Cardiac fibroblast (primary cell): ENCODE results near the gene MEI1.

Experiments
- DNase-seq, 2 donors: peaks; one replicate each; pipeline versions ENCODE4 v3.0.0 to v3.0.0-alpha.2; 2010; ENCODE audit warnings: low read depth in 2 of 2
- H3K4me3 ChIP-seq, 2 donors: replicated peaks in 1 of 2; 1 replicate in 1 of 2; 2 replicates in 1 of 2; pipeline ENCODE4 v1.5.1; 2011; ENCODE audit warnings: low read depth in 2 of 2, low read length in 2 of 2, mild to moderate bottlenecking in 2 of 2, moderate library complexity in 1 of 2
- TF ChIP-seq, protein P1 (sequence below): IDR thresholded peaks from one replicate; pipeline ENCODE4 v1.5.1; 2011; ENCODE audit warnings: low read depth, mild to moderate bottlenecking, low read length, inconsistent platforms

The MEI1 gene

DNA sequence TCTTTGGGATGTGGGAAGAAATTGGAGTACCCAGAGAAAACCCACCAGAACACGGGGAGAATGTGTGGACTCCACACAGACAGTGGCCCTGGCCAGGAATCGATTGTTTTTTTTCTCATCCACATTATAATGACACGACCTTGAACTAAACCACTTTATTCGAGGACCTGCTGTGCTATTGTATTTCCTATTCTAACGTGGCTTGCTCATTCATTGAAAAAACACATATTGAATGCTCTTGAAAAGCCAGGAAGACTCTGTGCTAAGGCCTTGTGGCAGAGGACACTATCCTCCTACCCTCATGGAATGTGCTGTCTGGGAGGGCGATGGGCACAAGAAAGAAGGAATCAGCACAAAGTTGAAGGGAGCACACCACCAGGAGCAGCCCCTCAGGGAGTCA is 124.5 kb downstream of the MEI1 start:
- no peak for DNase-seq
- TF ChIP-seq, protein P1, sequence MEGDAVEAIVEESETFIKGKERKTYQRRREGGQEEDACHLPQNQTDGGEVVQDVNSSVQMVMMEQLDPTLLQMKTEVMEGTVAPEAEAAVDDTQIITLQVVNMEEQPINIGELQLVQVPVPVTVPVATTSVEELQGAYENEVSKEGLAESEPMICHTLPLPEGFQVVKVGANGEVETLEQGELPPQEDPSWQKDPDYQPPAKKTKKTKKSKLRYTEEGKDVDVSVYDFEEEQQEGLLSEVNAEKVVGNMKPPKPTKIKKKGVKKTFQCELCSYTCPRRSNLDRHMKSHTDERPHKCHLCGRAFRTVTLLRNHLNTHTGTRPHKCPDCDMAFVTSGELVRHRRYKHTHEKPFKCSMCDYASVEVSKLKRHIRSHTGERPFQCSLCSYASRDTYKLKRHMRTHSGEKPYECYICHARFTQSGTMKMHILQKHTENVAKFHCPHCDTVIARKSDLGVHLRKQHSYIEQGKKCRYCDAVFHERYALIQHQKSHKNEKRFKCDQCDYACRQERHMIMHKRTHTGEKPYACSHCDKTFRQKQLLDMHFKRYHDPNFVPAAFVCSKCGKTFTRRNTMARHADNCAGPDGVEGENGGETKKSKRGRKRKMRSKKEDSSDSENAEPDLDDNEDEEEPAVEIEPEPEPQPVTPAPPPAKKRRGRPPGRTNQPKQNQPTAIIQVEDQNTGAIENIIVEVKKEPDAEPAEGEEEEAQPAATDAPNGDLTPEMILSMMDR, result no peak

DNA sequence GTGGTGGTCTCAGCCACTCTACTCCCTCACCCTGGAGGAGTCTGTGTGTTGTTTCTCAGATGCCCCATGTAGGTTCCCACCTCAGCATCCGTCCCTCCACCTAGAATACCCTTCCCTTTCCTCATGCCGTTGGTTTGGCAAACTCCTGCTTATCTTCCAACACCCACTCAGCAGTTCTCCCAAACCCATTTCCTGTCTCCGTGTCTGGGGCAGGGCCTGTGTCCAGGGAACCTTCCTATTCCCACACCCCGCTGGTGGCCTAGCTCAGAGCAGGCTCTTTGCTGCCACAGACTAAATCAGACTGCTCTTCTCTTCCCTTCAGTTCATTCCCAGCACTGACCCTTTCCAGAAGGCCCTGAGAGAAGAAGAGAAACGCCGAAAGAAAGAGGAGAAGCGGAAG is 126.1 kb downstream of the MEI1 start:
- TF ChIP-seq, protein P1, result no peak
- no peak overlapping the region for H3K4me3 ChIP-seq
- peak; percentile 36 to 67 for DNase-seq

More for the DNA sequence above, 124.5 kb downstream of the MEI1 start:
- H3K4me3 ChIP-seq, result no peak overlapping the region

DNA sequence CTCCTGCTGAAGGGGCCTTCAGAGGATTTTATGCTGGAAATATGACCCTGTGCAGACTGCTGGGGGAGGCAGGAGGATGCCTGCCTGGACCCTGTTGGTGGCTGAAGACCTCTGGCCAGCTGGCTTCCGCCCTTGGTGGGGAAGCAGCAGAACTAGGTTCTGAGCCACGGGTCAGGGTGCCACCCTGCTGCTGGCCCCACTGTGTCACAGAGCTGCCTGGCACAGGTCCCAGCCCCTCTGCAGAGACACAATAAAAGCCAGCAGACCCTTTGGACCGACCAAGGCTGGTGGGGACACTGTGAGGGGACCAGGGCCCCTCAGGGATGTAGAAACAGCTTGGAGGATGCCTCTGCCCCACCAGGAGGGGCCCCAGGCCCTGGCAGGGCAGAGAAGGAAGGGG is 126.7 kb downstream of the MEI1 start:
- TF ChIP-seq, protein P1, result no peak
- H3K4me3 ChIP-seq, result no peak overlapping the region
- no peak for DNase-seq

DNA sequence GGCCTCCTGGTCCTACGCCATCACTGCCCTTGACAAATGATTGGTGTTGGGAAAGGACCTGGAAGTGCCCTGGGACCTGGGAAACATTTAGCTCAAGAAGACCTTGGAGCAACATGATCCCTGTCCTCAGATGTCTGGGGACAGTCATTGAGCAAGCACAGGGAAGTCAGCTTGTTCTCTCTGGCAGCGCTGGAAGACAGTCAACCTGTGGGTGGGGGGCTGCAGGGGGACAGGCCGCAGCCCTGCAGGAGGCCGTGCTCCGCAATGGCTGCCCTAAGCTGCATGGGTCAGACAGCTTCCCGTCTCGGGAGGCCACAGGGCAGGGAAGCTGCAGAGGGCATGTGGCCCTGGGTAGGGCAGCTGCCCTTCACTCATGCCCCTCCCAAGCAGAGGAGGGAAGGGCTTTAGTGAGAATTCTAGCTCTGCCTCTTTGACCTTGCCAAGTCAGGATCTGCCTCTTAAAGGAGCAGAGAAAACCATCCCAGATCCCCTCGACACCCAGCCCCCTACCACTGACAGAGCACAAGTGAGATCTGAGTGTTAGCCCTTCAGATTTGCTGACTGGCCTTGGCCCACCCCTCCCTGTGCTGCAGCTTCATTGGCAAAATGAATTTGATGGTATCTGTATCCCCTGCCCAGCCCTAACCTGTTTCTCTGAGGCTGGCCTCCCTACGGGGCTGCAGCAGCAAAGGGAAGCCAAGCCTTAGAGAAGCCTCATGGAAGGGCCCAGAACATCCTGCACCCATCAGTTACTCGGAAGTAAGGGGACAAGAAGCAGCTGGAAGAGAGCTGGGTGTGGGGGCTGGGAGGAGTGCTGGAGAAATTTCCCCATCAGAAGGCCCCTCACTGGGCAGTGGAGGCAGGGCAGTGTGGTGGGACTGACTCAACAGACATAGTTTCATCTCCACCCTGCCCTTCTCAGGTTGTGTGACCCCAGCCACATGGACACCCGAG is 127.4 kb downstream of the MEI1 start:
- TF ChIP-seq, protein P1, result no peak
- no peak overlapping the region for H3K4me3 ChIP-seq
- DNase-seq, result peak in 1 of 2 donors; percentile 35

DNA sequence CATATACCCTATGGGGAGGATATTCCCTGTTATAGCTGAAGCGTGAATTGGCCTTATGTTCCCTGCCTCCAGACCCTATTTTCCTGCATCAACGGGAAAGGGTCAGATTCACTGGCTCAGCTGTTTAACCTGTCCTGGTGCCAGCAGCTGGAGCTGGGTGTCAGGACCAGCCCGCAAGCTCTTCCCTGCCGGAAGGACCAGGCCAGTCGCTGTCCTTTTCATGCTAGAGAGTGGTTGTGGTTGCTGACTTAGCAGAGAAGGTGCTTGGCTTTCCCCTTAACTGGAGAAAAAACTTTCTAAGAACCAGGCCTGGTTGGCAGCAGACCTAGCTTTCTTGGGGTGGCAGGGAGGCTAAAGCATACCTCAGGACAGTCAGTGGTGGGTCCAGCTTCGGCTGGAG is 128.4 kb downstream of the MEI1 start:
- H3K4me3 ChIP-seq, result no peak overlapping the region
- no peak for DNase-seq
- TF ChIP-seq, protein P1, result no peak

DNA sequence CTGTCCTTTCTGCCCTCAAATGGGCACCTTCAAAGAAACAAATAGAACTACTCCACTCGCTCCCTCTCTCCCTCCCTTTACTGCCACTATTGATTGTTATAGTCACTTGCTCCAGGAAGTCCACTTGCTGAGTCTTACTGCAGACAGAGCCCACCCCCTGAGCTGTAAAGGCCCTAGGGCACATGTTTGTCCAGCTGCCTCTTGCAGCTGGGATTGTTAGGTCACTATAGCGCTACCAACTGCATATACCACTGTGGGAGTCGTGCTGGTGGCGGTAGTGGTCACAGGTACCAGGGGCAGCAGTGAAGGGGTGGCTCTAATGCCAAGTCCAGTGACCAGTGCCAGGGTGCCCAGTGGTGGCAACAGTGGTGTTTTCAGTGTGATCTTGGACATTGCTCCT is 129.2 kb downstream of the MEI1 start:
- TF ChIP-seq, protein P1, result no peak
- H3K4me3 ChIP-seq, result no peak overlapping the region
- DNase-seq, result no peak

DNA sequence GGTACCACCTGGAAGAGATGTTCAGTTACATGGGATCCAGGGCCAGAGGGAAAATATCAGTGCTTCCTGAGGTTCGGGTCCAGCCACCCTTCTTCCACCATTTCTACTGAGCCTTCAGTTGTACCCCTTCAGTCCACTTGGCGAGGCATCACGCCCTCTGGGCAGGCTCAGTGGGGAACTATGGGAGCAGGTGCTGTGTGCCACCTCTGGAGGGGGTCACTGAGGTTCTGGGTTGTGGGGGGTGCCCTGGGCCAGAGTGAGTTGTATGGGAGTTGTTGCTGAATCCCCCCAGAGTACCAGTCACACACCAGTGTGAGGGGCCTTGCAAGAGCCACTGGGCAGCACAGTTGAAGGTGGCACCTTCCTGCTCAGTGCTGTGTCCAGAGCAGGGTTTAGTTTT is 130.9 kb downstream of the MEI1 start:
- no peak overlapping the region for H3K4me3 ChIP-seq
- DNase-seq, result no peak
- TF ChIP-seq, protein P1, result no peak
